B cell (primary cell): ENCODE results near the gene SLC43A2. TPM values are rescaled to one million over a fixed set of nuclear protein-coding genes. Genes with fewer than 3 reads are reported as not detected.
"Not testable (repeated sequence)": the region's sequence is repeated elsewhere in the genome, so short reads cannot be mapped to it uniquely, and the experiment has no call there.

Experiments used
- ATAC-seq: fragments of 200-7000 bp; cut with Tn5 transposase; one replicate; pipeline ENCODE4 v1.10.0; 2021; ENCODE audit warnings: low read depth, mild to moderate bottlenecking, moderate number of reproducible peaks, moderate library complexity
- CTCF ChIA-PET: fragments of 350-600 bp; sonication (Branson Sonifier 250); formaldehyde crosslinking; loops from one replicate; lab custom pipeline; 2021; ENCODE audit warnings: antibody characterized with exemption, inconsistent platforms; lab: Charles Lee
- POLR2A ChIA-PET: fragments of 350-600 bp; sonication (Branson Sonifier 250); formaldehyde crosslinking; loops from one replicate; lab custom pipeline; 2021; ENCODE audit warnings: antibody characterized with exemption; lab: Charles Lee
- DNase-seq: peaks from one replicate; pipeline ENCODE4 v3.0.0; 2013
- H2AFZ ChIP-seq: 2 replicates; pipeline ENCODE4 v1.6.1; 2012; ENCODE audit warnings: mild to moderate bottlenecking, low read depth, low read length; ENCODE audit not compliant: insufficient read depth, poor library complexity, severe bottlenecking
- H3K27ac ChIP-seq, 2 donors: 1 replicate in 1 of 2; 2 replicates in 1 of 2; pipeline ENCODE4 v1.5.1; 2012 to 2013; ENCODE audit warnings: low read length in 2 of 2, mild to moderate bottlenecking in 2 of 2, moderate library complexity in 1 of 2
- H3K27me3 ChIP-seq, 4 experiments: fragments of 200-600 bp in 1 of 4; sonication (generic) in 1 of 4; replicated peaks in 1 of 4; 1 replicate in 2 of 4; 2 replicates in 2 of 4; pipeline versions ENCODE4 v1.6.1 to v1.7.0; 2013 to 2016; ENCODE audit warnings: low read length in 3 of 4, mild to moderate bottlenecking in 2 of 4, mixed read lengths in 1 of 4, moderate library complexity in 1 of 4; ENCODE audit not compliant: insufficient read depth in 4 of 4, control insufficient read depth in 3 of 4; ENCODE audit errors: control extremely low read depth in 1 of 4
- H3K36me3 ChIP-seq, 2 experiments: replicated peaks in 1 of 2; 1 replicate in 1 of 2; 2 replicates in 1 of 2; pipeline versions ENCODE4 v1.6.1 to v1.7.1; 2013; ENCODE audit warnings: low read length in 1 of 2; ENCODE audit not compliant: insufficient read depth in 2 of 2, control insufficient read depth in 1 of 2; ENCODE audit errors: control extremely low read depth in 1 of 2, extremely low read depth in 1 of 2
- H3K4me1 ChIP-seq, 2 donors: fragments of 200-600 bp in 1 of 2; sonication (generic) in 1 of 2; 1 replicate in 1 of 2; 2 replicates in 1 of 2; pipeline versions ENCODE4 v1.5.1 to v1.6.1; 2013 to 2017; ENCODE audit warnings: low read length in 2 of 2; ENCODE audit not compliant: control insufficient read depth in 2 of 2, insufficient read depth in 2 of 2
- H3K4me2 ChIP-seq: replicated peaks from 2 replicates; pipeline ENCODE3; 2012; ENCODE audit warnings: mild to moderate bottlenecking, low read depth, low read length; ENCODE audit not compliant: poor library complexity, severe bottlenecking
- H3K4me3 ChIP-seq, 5 experiments: fragments of 200-600 bp in 1 of 5; sonication (generic) in 1 of 5; 1 replicate in 3 of 5; 2 replicates in 2 of 5; pipeline versions ENCODE4 v1.5.1 to v1.7.0; 2011 to 2016; ENCODE audit warnings: low read length in 4 of 5, mild to moderate bottlenecking in 4 of 5, low read depth in 2 of 5, control low read depth in 1 of 5, moderate library complexity in 1 of 5; ENCODE audit not compliant: insufficient read depth in 1 of 5; ENCODE audit errors: control extremely low read depth in 1 of 5, extremely low read depth in 1 of 5
- H3K79me2 ChIP-seq: fragments of 200-600 bp; sonication (generic); one replicate; pipeline ENCODE4 v1.6.0; 2016; ENCODE audit warnings: low read length; ENCODE audit not compliant: control insufficient read depth, insufficient read depth
- H3K9ac ChIP-seq: fragments of 200-600 bp; sonication (generic); 2 replicates; pipeline ENCODE4 v1.6.1; 2017; ENCODE audit warnings: mild to moderate bottlenecking, low read length, moderate library complexity
- H3K9me3 ChIP-seq, 3 donors: one replicate each; pipeline versions ENCODE4 v1.6.1 to v1.7.1; 2013; ENCODE audit warnings: low read length in 2 of 3; ENCODE audit not compliant: control insufficient read depth in 2 of 3, insufficient read depth in 1 of 3; ENCODE audit errors: control extremely low read depth in 1 of 3
- H4K20me1 ChIP-seq: 2 replicates; pipeline ENCODE4 v1.6.0; 2012; ENCODE audit warnings: mild to moderate bottlenecking, low read length; ENCODE audit not compliant: insufficient read depth, control insufficient read depth, poor library complexity, severe bottlenecking
- H3K27ac Mint-ChIP-seq: one replicate; pipeline ENCODE4 v1.8.0; 2021; ENCODE audit warnings: mixed read lengths
- H3K27me3 Mint-ChIP-seq: one replicate; pipeline ENCODE4 v1.8.0; 2021; ENCODE audit warnings: mixed read lengths
- H3K4me1 Mint-ChIP-seq: one replicate; pipeline ENCODE4 v1.8.0; 2021; ENCODE audit warnings: mixed read lengths
- H3K4me3 Mint-ChIP-seq: one replicate; pipeline ENCODE4 v1.8.0; 2021; ENCODE audit warnings: mixed read lengths
- H3K9me3 Mint-ChIP-seq: one replicate; pipeline ENCODE4 v1.8.0; 2022; ENCODE audit warnings: mixed read lengths; ENCODE audit not compliant: insufficient read depth
- CTCF ChIP-seq: fragments of 200-600 bp; IDR thresholded peaks from one replicate; pipeline ENCODE4 v1.8.0; 2022; ENCODE audit warnings: antibody characterized with exemption, mild to moderate bottlenecking
- EZH2 ChIP-seq: IDR thresholded peaks from 2 replicates; pipeline ENCODE4 v1.6.1; 2012; ENCODE audit warnings: borderline replicate concordance, low read depth, mild to moderate bottlenecking, moderate library complexity, low read length; ENCODE audit not compliant: insufficient read depth, poor library complexity, severe bottlenecking
- WGBS: methylation state at CpG from one replicate; pipeline ENCODE4 v1.1.5; 2013; ENCODE audit warnings: missing lambda C conversion rate; ENCODE audit not compliant: insufficient coverage; 5-methylcytosine and 5-hydroxymethylcytosine counted together
- intact Hi-C: fragments of 100-400 bp; cut with micrococcal nuclease; formaldehyde crosslinking; loops from one replicate; pipeline ENCODE4 v1.10.0; 2022
- polyA plus RNA-seq: library from polyadenylated mRNA; depleted of rRNA; stranded (reverse); fragments of >200 nt; gene quantifications from 2 replicates; pipeline ENCODE4 v1.2.3, GENCODE V29; 2012
- total RNA-seq, 2 donors: library from RNA; stranded (reverse); fragments of 120-200 nt in 1 of 2; gene quantifications; 1 replicate in 1 of 2; 2 replicates in 1 of 2; pipeline versions ENCODE4 v1.2.3 to v1.2.4, GENCODE V29; 2013 to 2022

Gene SLC43A2
- total and polyA plus RNA-seq, 2 donors (not counting 1 experiment from before 2014, with no cell fraction given) = 26.2 to 204 TPM

- ATAC-seq = no peak
- Mint-ChIP-seq H3K27ac (no peak overlapping the region), H3K9me3 (no peaks in the 10 kb centered on the region), H3K4me3 (no peak overlapping the region), H3K4me1 (peaks cover 7% of the 10 kb centered on the region), H3K27me3 (no peaks in the 10 kb centered on the region)
- intact Hi-C loops = no loop called here
- ChIA-PET POLR2A (no interaction called here), CTCF (interaction anchor here (5.2 kb wide), 1 partner anchor 111 kb away, joined by 57 read pairs; no protein-coding TSS in a partner anchor)
- Histone ChIP-seq H3K27me3 (no peaks in the 10 kb centered on the region), H4K20me1 (peaks cover 79% of the 10 kb centered on the region), H3K4me2 (no peak overlapping the region), H2AFZ (no peak overlapping the region), H3K79me2 (peaks cover 58% of the 10 kb centered on the region), H3K27ac (no peak overlapping the region), H3K36me3 (peaks cover 1 to 91% of the 10 kb centered on the region in 2 experiments), H3K9ac (no peak overlapping the region), H3K9me3 (no peaks in the 10 kb centered on the region), H3K4me3 (no peak overlapping the region), H3K4me1 (no peaks in the 10 kb centered on the region)
- DNase-seq = no peak
- TF ChIP-seq EZH2 (no peak), CTCF (no peak)
- 95% methylated on average over 26 of the region's 26 CpGs for WGBS
Measured at GRCh38 chr17:1673041-1673785, 44.6 kb upstream of the SLC43A2 start.

- ChIA-PET POLR2A (interaction anchor here (0.7 kb wide), 2 partner anchors 57 to 165 kb away, joined by 6 to 9 read pairs; no protein-coding TSS in a partner anchor), CTCF (interaction anchor here (1.2 kb wide), 1 partner anchor 89 kb away, joined by 5 read pairs; no protein-coding TSS in a partner anchor)
- WGBS = no CpG with 5 or more reads among the region's 5 CpGs
- H3K9ac ChIP-seq, H3K4me3 Mint-ChIP-seq, H3K4me3 ChIP-seq, H3K27me3 ChIP-seq, H3K4me1 Mint-ChIP-seq, ATAC-seq, H3K27ac Mint-ChIP-seq, H2AFZ ChIP-seq, H3K27me3 Mint-ChIP-seq, H3K4me2 ChIP-seq, intact Hi-C loops, H3K9me3 Mint-ChIP-seq, H3K9me3 ChIP-seq, DNase-seq, H3K4me1 ChIP-seq, H3K27ac ChIP-seq: not testable (repeated sequence)
- peaks cover 19 to 82% of the 10 kb centered on the region in 2 experiments for H3K36me3 ChIP-seq
- peaks cover 39% of the 10 kb centered on the region for H3K79me2 ChIP-seq
- peaks cover 65% of the 10 kb centered on the region for H4K20me1 ChIP-seq
Measured at GRCh38 chr17:1663934-1664333, 35.3 kb upstream of the SLC43A2 start.
